ENCODE data around the gene SLC22A17. TPM values are rescaled to one million over a fixed set of nuclear protein-coding genes. Genes with fewer than 3 reads are reported as not detected.

SLC22A17 gene
- total RNA-seq = 0.86 and 1.1 TPM in 2 replicates

GRCh38 chr14:23352506-23353432 lies at the start of gene SLC22A17:
Gene SLC22A17, minus strand, starts transcription at chr14:23352887.

GRCh38 chr14:23376482-23377197 lies 24.0 kb upstream of the SLC22A17 start, which contains the start of gene CMTM5:
Gene CMTM5, plus strand, starts transcription at chr14:23377046. Its CDS starts 206 bp downstream, at chr14:23377252.

GRCh38 chr14:23372509-23372908 lies 19.8 kb upstream of the SLC22A17 start, which contains the start of gene IL25:
Gene IL25, plus strand, starts transcription at chr14:23372809.

DNA sequence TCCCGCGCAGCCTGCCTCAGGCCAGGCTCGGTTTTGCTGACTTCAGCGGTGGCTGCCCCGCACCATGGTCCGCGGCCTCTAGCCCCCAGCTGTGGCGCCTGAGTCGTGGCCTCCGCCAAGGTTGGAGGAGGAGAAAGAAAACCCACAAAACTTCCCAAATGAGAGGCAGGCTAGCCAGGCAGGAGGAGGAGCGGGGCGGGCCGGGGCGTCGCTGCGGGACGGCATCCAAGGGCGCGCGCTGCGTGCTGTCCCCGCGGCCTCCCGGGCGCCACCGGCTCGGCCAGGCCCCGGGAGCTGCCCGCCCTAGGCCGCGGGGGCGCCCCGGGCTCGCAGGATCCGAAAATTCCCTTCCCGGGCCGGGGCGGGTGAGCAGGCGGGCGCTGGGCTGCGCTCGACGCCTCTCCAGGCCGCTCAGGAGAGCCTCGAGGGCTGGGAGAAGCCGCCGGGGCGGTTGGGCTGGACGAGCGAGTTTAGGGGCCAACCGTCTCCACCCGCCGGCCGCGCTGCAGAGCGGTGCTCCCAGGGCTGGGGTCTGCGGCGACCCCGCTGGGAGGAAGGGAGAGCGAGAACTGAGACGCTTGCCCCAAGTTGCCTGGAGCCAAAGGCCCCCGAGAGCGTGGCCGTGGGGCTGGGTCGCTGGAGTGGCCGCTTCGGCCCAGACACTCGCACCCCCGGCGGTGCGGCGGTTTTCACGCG lies 12.5 kb upstream of the SLC22A17 start, which contains the start of gene EFS:
Gene EFS, minus strand, starts transcription at position 137 of the 696 bp plus-strand sequence. CDS start 147 bp downstream, outside the sequence.

GRCh38 chr14:23320584-23321571 lies 31.8 kb downstream of the SLC22A17 start, which contains the start of gene PABPN1:
Gene PABPN1, plus strand, starts transcription at chr14:23321457. Its CDS starts 13 bp downstream, at chr14:23321470.

GRCh38 chr14:23306412-23307145 lies 46.1 kb downstream of the SLC22A17 start, which contains the start of gene BCL2L2:
Gene BCL2L2, plus strand, starts transcription at chr14:23306833. Its CDS starts 935 bp downstream, at chr14:23307768.

DNA sequence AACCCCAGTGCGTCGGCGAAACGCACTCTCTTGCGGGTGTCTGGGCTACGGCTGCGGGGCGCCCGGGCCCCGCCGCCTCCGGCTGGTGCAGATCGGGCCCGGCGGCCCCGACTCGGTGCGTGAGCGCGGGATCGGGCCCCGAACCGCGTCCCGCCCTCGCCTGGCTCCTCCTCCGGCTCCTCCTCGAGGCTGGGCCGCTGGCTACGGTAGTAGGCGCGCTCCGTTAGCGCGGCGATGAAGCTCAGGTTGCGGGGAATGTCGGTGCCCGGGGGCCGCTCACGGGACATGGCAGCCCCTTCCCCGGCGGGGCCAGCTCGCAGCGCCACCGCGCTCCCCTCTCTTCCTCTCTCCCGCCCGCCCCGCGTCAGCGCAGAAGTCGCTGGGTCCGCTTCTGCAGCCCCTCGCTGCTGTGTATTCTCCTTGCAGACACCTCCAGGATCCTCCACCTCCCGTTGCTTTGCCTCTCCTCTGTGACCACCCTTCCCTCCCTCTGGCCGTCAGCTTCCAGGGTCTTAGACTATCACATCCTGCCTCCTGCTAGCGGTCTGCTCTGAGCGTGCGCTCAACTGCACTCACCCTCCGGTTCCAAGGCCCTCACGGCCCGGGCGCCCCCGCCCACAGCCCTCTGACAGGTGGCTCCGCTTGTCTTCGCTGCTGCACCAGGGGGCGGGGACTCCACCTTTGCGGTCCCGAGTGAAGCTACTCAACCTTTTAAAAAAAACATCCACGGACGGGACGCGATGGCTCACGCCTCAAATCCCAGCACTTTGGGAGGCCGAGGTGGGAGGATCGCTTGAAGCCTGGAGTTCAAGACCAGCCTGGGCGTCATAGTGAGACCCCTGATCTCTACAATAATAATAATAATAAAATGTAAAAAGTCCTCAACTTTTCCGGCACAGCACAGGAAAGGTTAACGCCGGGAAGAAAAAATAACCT lies 50.1 kb downstream of the SLC22A17 start, which contains the start of gene PPP1R3E:
Gene PPP1R3E, minus strand, starts transcription at position 570 of the 936 bp plus-strand sequence. Its CDS starts 283 bp downstream, at position 287.

Small RNA genes within 50 kb of the gene (small RNA-seq; reads per million reads assigned to genes)
- gene MIR208A = not detected

Other genes starting within 250 kb of the SLC22A17 start
- not detected in 2 replicates for gene CIROP, start 247.9 kb downstream of the SLC22A17 start, total RNA-seq
- not detected in 2 replicates for gene CEBPE, start 233.6 kb downstream of the SLC22A17 start, total RNA-seq
- gene SLC7A8, start 169.2 kb downstream of the SLC22A17 start, total RNA-seq = 1.1 and 2.4 TPM in 2 replicates
- gene RNF212B, start 115.0 kb downstream of the SLC22A17 start, total RNA-seq = not detected in 2 replicates
- 5.9 and 9.8 TPM in 2 replicates for gene HOMEZ, start 66.8 kb downstream of the SLC22A17 start, total RNA-seq
- gene PPP1R3E, start 50.0 kb downstream of the SLC22A17 start, total RNA-seq = 3.7 and 4.7 TPM in 2 replicates
- gene BCL2L2, start 46.1 kb downstream of the SLC22A17 start, total RNA-seq = 18.5 and 22.2 TPM in 2 replicates
- 71.1 and 81.7 TPM in 2 replicates for gene PABPN1, start 31.4 kb downstream of the SLC22A17 start, total RNA-seq
- gene EFS, start 12.3 kb upstream of the SLC22A17 start, total RNA-seq = not detected in 2 replicates
- gene IL25, start 19.9 kb upstream of the SLC22A17 start, total RNA-seq = not detected in 2 replicates
- gene CMTM5, start 24.2 kb upstream of the SLC22A17 start, total RNA-seq = not detected in 2 replicates
- not detected in 2 replicates for gene MYH6, start 55.4 kb upstream of the SLC22A17 start, total RNA-seq
- not detected in 2 replicates for gene MYH7, start 82.8 kb upstream of the SLC22A17 start, total RNA-seq
- gene NGDN, start 116.8 kb upstream of the SLC22A17 start, total RNA-seq = 41.6 and 48.2 TPM in 2 replicates
- 0.40 and 0.86 TPM in 2 replicates for gene ZFHX2, start 198.9 kb upstream of the SLC22A17 start, total RNA-seq
- gene THTPA, start 203.4 kb upstream of the SLC22A17 start, total RNA-seq = 14.1 and 18.9 TPM in 2 replicates
- 7.6 and 17.0 TPM in 2 replicates for gene AP1G2, start 214.9 kb upstream of the SLC22A17 start, total RNA-seq
- not detected in 2 replicates for gene JPH4, start 225.9 kb upstream of the SLC22A17 start, total RNA-seq